Stimulated activated memory B cell treated with anti-CD40 and anti-IgM and Interleukin-4, amounts not matched to agents 10 μg/mL and 1 μg/mL and 100 μg/mL, for 72 hours (primary cell): ENCODE results near the gene OR2T4.

ENCODE experiments used
- ATAC-seq: fragments of 150-1000 bp; cut with Tn5 transposase; 2 replicates; pipeline ENCODE4 v1.10.0; 2021
- H3K27ac Mint-ChIP-seq: one replicate; pipeline ENCODE4 v1.8.0; 2022; ENCODE audit warnings: mild to moderate bottlenecking, mixed read lengths
- H3K27me3 Mint-ChIP-seq: one replicate; pipeline ENCODE4 v1.8.0; 2022; ENCODE audit warnings: mixed read lengths
- H3K36me3 Mint-ChIP-seq: one replicate; pipeline ENCODE4 v1.8.0; 2022; ENCODE audit warnings: mixed read lengths
- H3K4me1 Mint-ChIP-seq: one replicate; pipeline ENCODE4 v1.8.0; 2022; ENCODE audit warnings: mixed read lengths
- H3K4me3 Mint-ChIP-seq: one replicate; pipeline ENCODE4 v1.8.0; 2022; ENCODE audit warnings: mild to moderate bottlenecking, moderate library complexity, mixed read lengths
- H3K9me3 Mint-ChIP-seq: one replicate; pipeline ENCODE4 v1.8.0; 2022; ENCODE audit warnings: mixed read lengths

Gene OR2T4

GRCh38 chr1:248361121-248361715 lies at the start of gene OR2T4:
OR2T4 (plus strand) TSS chr1:248361665; CDS start chr1:248361665, 0 bp downstream.
- H3K9me3 Mint-ChIP-seq = no peaks in the 10 kb centered on the region
- no peak within 1 kb of the TSS for H3K4me3 Mint-ChIP-seq
- H3K36me3 Mint-ChIP-seq = no peaks in the 10 kb centered on the region
- no peaks in the 10 kb centered on the region for H3K4me1 Mint-ChIP-seq
- H3K27me3 Mint-ChIP-seq = peaks cover 32% of the 10 kb centered on the region
- H3K27ac Mint-ChIP-seq = no peak within 1 kb of the TSS
- no peak for ATAC-seq

- Mint-ChIP-seq H3K4me3 (no peak overlapping the region), H3K27me3 (peaks cover 65% of the 10 kb centered on the region), H3K9me3 (peaks cover 18% of the 10 kb centered on the region), H3K27ac (no peak overlapping the region), H3K36me3 (no peaks in the 10 kb centered on the region), H3K4me1 (no peaks in the 10 kb centered on the region)
- no peak for ATAC-seq
These were observed 44.7 kb upstream of the OR2T4 start for GRCh38 chr1:248316796-248317195.

- Mint-ChIP-seq H3K27me3 (peaks cover 28% of the 10 kb centered on the region), H3K27ac (no peak within 1 kb of the TSS)
These were observed 37.0 kb upstream of the OR2T4 start, which contains the start of gene OR2M7 for GRCh38 chr1:248324468-248324867. OR2M7 (minus strand) TSS chr1:248324568; CDS start chr1:248324568, 0 bp downstream.

GRCh38 chr1:248343451-248343850 lies 18.0 kb upstream of the OR2T4 start:
- ATAC-seq = no peak
- no peak overlapping the region for H3K4me3 Mint-ChIP-seq

More at GRCh38 chr1:248324468-248324867, 37.0 kb upstream of the OR2T4 start, which contains the start of gene OR2M7:
- no peak within 1 kb of the TSS for H3K4me3 Mint-ChIP-seq
- no peaks in the 10 kb centered on the region for H3K36me3 Mint-ChIP-seq
- H3K9me3 Mint-ChIP-seq = no peaks in the 10 kb centered on the region
- no peaks in the 10 kb centered on the region for H3K4me1 Mint-ChIP-seq
- no peak for ATAC-seq

GRCh38 chr1:248348475-248348874 lies 13.0 kb upstream of the OR2T4 start, which contains the start of gene OR14C36:
OR14C36 (plus strand) TSS chr1:248348775; CDS start chr1:248348775, 0 bp downstream.
- H3K9me3 Mint-ChIP-seq = no peaks in the 10 kb centered on the region
- H3K27me3 Mint-ChIP-seq = no peaks in the 10 kb centered on the region
- H3K36me3 Mint-ChIP-seq = no peaks in the 10 kb centered on the region
- no peak within 1 kb of the TSS for H3K4me3 Mint-ChIP-seq
- ATAC-seq = no peak
- H3K4me1 Mint-ChIP-seq = no peaks in the 10 kb centered on the region
- H3K27ac Mint-ChIP-seq = no peak within 1 kb of the TSS

More at GRCh38 chr1:248343451-248343850, 18.0 kb upstream of the OR2T4 start:
- Mint-ChIP-seq H3K27me3 (no peaks in the 10 kb centered on the region), H3K4me1 (no peaks in the 10 kb centered on the region), H3K27ac (no peak overlapping the region), H3K36me3 (no peaks in the 10 kb centered on the region), H3K9me3 (no peaks in the 10 kb centered on the region)

- Mint-ChIP-seq H3K27ac (no peak overlapping the region), H3K9me3 (no peaks in the 10 kb centered on the region), H3K36me3 (no peaks in the 10 kb centered on the region), H3K27me3 (peaks cover 18% of the 10 kb centered on the region), H3K4me1 (no peaks in the 10 kb centered on the region), H3K4me3 (no peak overlapping the region)
- no peak for ATAC-seq
These were observed 2.0 kb upstream of the OR2T4 start for GRCh38 chr1:248359415-248359814.

GRCh38 chr1:248366609-248367008 lies 5.1 kb downstream of the OR2T4 start:
- Mint-ChIP-seq H3K36me3 (no peaks in the 10 kb centered on the region), H3K27ac (no peak overlapping the region)

GRCh38 chr1:248372394-248372793 lies 10.9 kb downstream of the OR2T4 start:
- ATAC-seq = no peak

More at GRCh38 chr1:248366609-248367008, 5.1 kb downstream of the OR2T4 start:
- Mint-ChIP-seq H3K27me3 (peaks cover 31% of the 10 kb centered on the region), H3K4me3 (no peak overlapping the region), H3K9me3 (no peaks in the 10 kb centered on the region), H3K4me1 (no peaks in the 10 kb centered on the region)
- ATAC-seq = no peak

GRCh38 chr1:248373761-248374160 lies 12.3 kb downstream of the OR2T4 start:
- Mint-ChIP-seq H3K27me3 (peaks cover 17% of the 10 kb centered on the region), H3K4me3 (no peak overlapping the region), H3K36me3 (no peaks in the 10 kb centered on the region), H3K27ac (no peak overlapping the region), H3K9me3 (no peaks in the 10 kb centered on the region), H3K4me1 (peaks cover 7% of the 10 kb centered on the region)
- ATAC-seq = no peak

More at GRCh38 chr1:248372394-248372793, 10.9 kb downstream of the OR2T4 start:
- Mint-ChIP-seq H3K4me1 (peaks cover 7% of the 10 kb centered on the region), H3K9me3 (no peaks in the 10 kb centered on the region), H3K4me3 (no peak overlapping the region), H3K36me3 (no peaks in the 10 kb centered on the region), H3K27me3 (peaks cover 17% of the 10 kb centered on the region), H3K27ac (no peak overlapping the region)

GRCh38 chr1:248375446-248375845 lies 14.0 kb downstream of the OR2T4 start, which contains the start of gene OR2T6:
OR2T6 (plus strand) TSS chr1:248375746; CDS start chr1:248387609, 11,863 bp downstream.
- peaks cover 7% of the 10 kb centered on the region for H3K4me1 Mint-ChIP-seq
- no peak within 1 kb of the TSS for H3K27ac Mint-ChIP-seq
- H3K9me3 Mint-ChIP-seq = no peaks in the 10 kb centered on the region
- H3K27me3 Mint-ChIP-seq = peaks cover 17% of the 10 kb centered on the region
- H3K36me3 Mint-ChIP-seq = no peaks in the 10 kb centered on the region
- ATAC-seq = no peak
- H3K4me3 Mint-ChIP-seq = no peak within 1 kb of the TSS

- Mint-ChIP-seq H3K4me1 (peaks cover 7% of the 10 kb centered on the region), H3K9me3 (no peaks in the 10 kb centered on the region), H3K36me3 (no peaks in the 10 kb centered on the region), H3K4me3 (no peak overlapping the region), H3K27me3 (peaks cover 12% of the 10 kb centered on the region), H3K27ac (no peak overlapping the region)
- ATAC-seq = no peak
These were observed 15.5 kb downstream of the OR2T4 start for GRCh38 chr1:248376916-248377315.

GRCh38 chr1:248380854-248381253 lies 19.4 kb downstream of the OR2T4 start:
- ATAC-seq = no peak
- Mint-ChIP-seq H3K9me3 (no peaks in the 10 kb centered on the region), H3K4me1 (no peaks in the 10 kb centered on the region), H3K36me3 (no peaks in the 10 kb centered on the region), H3K27me3 (peaks cover under 1% of the 10 kb centered on the region), H3K27ac (no peak overlapping the region), H3K4me3 (no peak overlapping the region)

- Mint-ChIP-seq H3K27me3 (peaks cover 57% of the 10 kb centered on the region), H3K9me3 (no peaks in the 10 kb centered on the region), H3K4me1 (no peaks in the 10 kb centered on the region), H3K27ac (no peak overlapping the region), H3K36me3 (no peaks in the 10 kb centered on the region), H3K4me3 (no peak overlapping the region)
- no peak for ATAC-seq
These were observed 27.0 kb downstream of the OR2T4 start for GRCh38 chr1:248388426-248388825.

- Mint-ChIP-seq H3K4me1 (no peaks in the 10 kb centered on the region), H3K9me3 (peaks cover 7% of the 10 kb centered on the region), H3K27me3 (peaks cover 88% of the 10 kb centered on the region), H3K27ac (no peak overlapping the region), H3K36me3 (no peaks in the 10 kb centered on the region), H3K4me3 (no peak overlapping the region)
- no peak for ATAC-seq
These were observed 31.6 kb downstream of the OR2T4 start for GRCh38 chr1:248393050-248393449.

GRCh38 chr1:248402748-248403147 lies 41.3 kb downstream of the OR2T4 start, which contains the start of gene OR2T1:
OR2T1 (plus strand) TSS chr1:248403048; CDS start chr1:248406148, 3,100 bp downstream.
- no peaks in the 10 kb centered on the region for H3K27me3 Mint-ChIP-seq
- no peak within 1 kb of the TSS for H3K4me3 Mint-ChIP-seq

GRCh38 chr1:248404024-248404423 lies 42.6 kb downstream of the OR2T4 start:
- no peaks in the 10 kb centered on the region for H3K27me3 Mint-ChIP-seq
- ATAC-seq = no peak
- no peak overlapping the region for H3K27ac Mint-ChIP-seq
- peaks cover 4% of the 10 kb centered on the region for H3K9me3 Mint-ChIP-seq
- H3K36me3 Mint-ChIP-seq = no peaks in the 10 kb centered on the region
- H3K4me1 Mint-ChIP-seq = no peaks in the 10 kb centered on the region
- H3K4me3 Mint-ChIP-seq = no peak overlapping the region

More at GRCh38 chr1:248402748-248403147, 41.3 kb downstream of the OR2T4 start, which contains the start of gene OR2T1:
- no peaks in the 10 kb centered on the region for H3K4me1 Mint-ChIP-seq
- no peak within 1 kb of the TSS for H3K27ac Mint-ChIP-seq
- peaks cover 4% of the 10 kb centered on the region for H3K9me3 Mint-ChIP-seq
- no peaks in the 10 kb centered on the region for H3K36me3 Mint-ChIP-seq
- ATAC-seq = no peak
